Measurements from ENCODE around the gene ESPN.

Gene ESPN

GRCh38 chr1:6477039-6477820 lies 52.7 kb downstream of the ESPN start:
- Mint-ChIP-seq H3K9me3 (no peaks in the 10 kb centered on the region), H3K27me3 (peaks cover 7% of the 10 kb centered on the region), H3K36me3 (ENCODE audit: insufficient read depth) (no peaks in the 10 kb centered on the region), H3K4me3 (no peak overlapping the region), H3K4me1 (peaks cover 9% of the 10 kb centered on the region), H3K27ac (ENCODE audit: low read depth) (no peak overlapping the region)
- ATAC-seq (replicated peaks; ENCODE audit: extremely low read depth, poor library complexity, severe bottlenecking), result no peak
- DNase-seq (ENCODE audit: low spot score in 2 of 2), result no peak

DNA sequence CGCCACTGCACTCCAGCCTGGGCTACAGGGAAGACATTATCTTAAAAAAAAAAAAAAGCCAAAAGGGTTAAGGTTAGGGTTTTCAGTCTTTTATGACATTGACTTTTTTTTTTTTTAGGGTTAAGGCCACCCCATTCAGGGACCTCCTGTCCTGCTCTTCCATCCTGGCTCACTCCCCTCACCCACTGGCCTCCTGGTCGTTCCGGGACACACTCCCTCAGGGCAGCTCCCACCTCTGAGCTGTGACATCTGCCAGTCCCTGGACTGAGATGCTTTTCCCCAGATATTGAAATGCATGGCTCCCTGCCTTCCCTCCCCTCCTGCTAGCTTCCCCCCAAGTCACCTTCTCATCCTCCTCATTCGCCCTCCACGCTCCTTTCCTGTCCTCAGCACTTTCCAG lies 57.2 kb downstream of the ESPN start:
- Mint-ChIP-seq H3K27me3 (peaks cover 32% of the 10 kb centered on the region), H3K9me3 (no peaks in the 10 kb centered on the region), H3K27ac (ENCODE audit: low read depth) (no peak overlapping the region), H3K36me3 (ENCODE audit: insufficient read depth) (no peaks in the 10 kb centered on the region), H3K4me3 (no peak overlapping the region), H3K4me1 (peaks cover 7% of the 10 kb centered on the region)
- no peak for DNase-seq (ENCODE audit: low spot score in 2 of 2)
- no peak for ATAC-seq (replicated peaks; ENCODE audit: extremely low read depth, poor library complexity, severe bottlenecking)

- ATAC-seq (replicated peaks; ENCODE audit: extremely low read depth, poor library complexity, severe bottlenecking), result no peak
- no peak overlapping the region for H3K27ac Mint-ChIP-seq (ENCODE audit: low read depth)
- DNase-seq (ENCODE audit: low spot score in 2 of 2), result no peak
- no peaks in the 10 kb centered on the region for H3K36me3 Mint-ChIP-seq (ENCODE audit: insufficient read depth)
- peaks cover 44% of the 10 kb centered on the region for H3K27me3 Mint-ChIP-seq
- no peaks in the 10 kb centered on the region for H3K9me3 Mint-ChIP-seq
- no peak overlapping the region for H3K4me3 Mint-ChIP-seq
- H3K4me1 Mint-ChIP-seq, result peaks cover 7% of the 10 kb centered on the region
Measured at GRCh38 chr1:6483017-6483760, 58.6 kb downstream of the ESPN start.

- H3K4me3 Mint-ChIP-seq, result no peak overlapping the region
- no peaks in the 10 kb centered on the region for H3K36me3 Mint-ChIP-seq (ENCODE audit: insufficient read depth)
- H3K27ac Mint-ChIP-seq (ENCODE audit: low read depth), result no peak overlapping the region
- H3K4me1 Mint-ChIP-seq, result peaks cover 7% of the 10 kb centered on the region
- no peaks in the 10 kb centered on the region for H3K9me3 Mint-ChIP-seq
- DNase-seq (ENCODE audit: low spot score in 2 of 2) (no peak), ATAC-seq (replicated peaks; ENCODE audit: extremely low read depth, poor library complexity, severe bottlenecking) (no peak)
- H3K27me3 Mint-ChIP-seq, result peaks cover 44% of the 10 kb centered on the region
Measured at GRCh38 chr1:6483761-6484117, 59.2 kb downstream of the ESPN start.

DNA sequence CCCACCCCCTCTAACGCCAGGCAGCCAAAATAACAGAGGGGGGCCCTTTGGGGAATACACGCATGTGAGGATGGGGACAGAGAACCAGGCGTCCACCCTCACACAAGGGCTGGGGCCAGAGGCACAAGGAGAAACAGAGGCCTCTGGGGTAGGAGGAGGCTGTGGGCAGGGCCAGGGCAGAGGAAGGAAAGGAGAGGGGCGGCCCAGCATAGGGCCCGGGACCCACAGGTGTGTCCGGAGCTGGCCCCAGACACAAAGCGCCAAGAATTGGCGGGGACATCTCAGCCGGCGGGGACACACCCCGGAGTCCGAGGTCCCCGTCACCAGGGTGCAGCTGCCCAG lies 60.2 kb downstream of the ESPN start:
- ATAC-seq (replicated peaks; ENCODE audit: extremely low read depth, poor library complexity, severe bottlenecking), result no peak
- Mint-ChIP-seq H3K27me3 (peaks cover 44% of the 10 kb centered on the region), H3K4me1 (peaks cover 7% of the 10 kb centered on the region), H3K9me3 (no peaks in the 10 kb centered on the region), H3K4me3 (no peak overlapping the region), H3K27ac (ENCODE audit: low read depth) (no peak overlapping the region), H3K36me3 (ENCODE audit: insufficient read depth) (no peaks in the 10 kb centered on the region)
- DNase-seq (ENCODE audit: low spot score in 2 of 2), result no peak

GRCh38 chr1:6485168-6486101 lies 60.9 kb downstream of the ESPN start:
- peaks cover 44% of the 10 kb centered on the region for H3K27me3 Mint-ChIP-seq
- no peaks in the 10 kb centered on the region for H3K9me3 Mint-ChIP-seq
- H3K36me3 Mint-ChIP-seq (ENCODE audit: insufficient read depth), result no peaks in the 10 kb centered on the region
- DNase-seq (ENCODE audit: low spot score in 2 of 2), result no peak
- no peak for ATAC-seq (replicated peaks; ENCODE audit: extremely low read depth, poor library complexity, severe bottlenecking)
- peak overlapping the region; percentile 62 for H3K4me3 Mint-ChIP-seq
- H3K27ac Mint-ChIP-seq (ENCODE audit: low read depth), result no peak overlapping the region
- H3K4me1 Mint-ChIP-seq, result peaks cover 13% of the 10 kb centered on the region

GRCh38 chr1:6486433-6487011 lies 61.9 kb downstream of the ESPN start:
- ATAC-seq (replicated peaks; ENCODE audit: extremely low read depth, poor library complexity, severe bottlenecking), result peak; percentile 76
- H3K27me3 Mint-ChIP-seq, result peaks cover 49% of the 10 kb centered on the region

DNA sequence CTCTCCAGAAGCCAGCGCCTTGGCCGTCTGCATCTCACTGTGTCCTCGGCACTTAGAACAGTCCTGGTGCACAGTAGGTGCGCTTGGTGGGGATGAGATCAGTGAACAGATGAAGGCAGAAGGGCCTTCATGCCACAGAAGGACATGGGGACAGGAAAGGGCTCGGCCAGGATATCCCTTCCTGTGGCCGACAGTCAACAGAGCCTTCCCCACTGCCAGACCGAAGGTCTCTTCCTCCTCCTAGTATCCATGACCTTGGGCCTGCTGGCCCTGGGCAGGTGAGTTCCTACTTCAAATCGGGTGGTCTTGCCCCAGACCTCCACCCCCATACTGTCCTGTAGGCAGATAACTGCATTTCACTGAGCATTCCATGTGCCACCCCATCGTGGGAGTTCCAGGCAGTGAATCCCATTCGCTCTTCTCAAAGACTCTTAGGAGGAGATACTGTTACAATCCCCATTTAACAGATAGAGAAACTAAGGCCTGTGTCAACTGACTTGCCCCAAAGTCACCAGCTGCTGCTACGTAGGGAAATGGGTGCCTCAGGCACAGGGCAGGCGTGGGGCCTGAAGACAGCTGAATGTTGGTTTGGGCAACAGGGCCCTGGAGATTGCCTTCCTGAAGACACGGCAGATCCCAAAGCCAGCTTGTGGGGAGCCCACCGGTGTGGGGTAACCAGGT lies 63.4 kb downstream of the ESPN start:
- ATAC-seq (replicated peaks; ENCODE audit: extremely low read depth, poor library complexity, severe bottlenecking) (no peak), DNase-seq (ENCODE audit: low spot score in 2 of 2) (no peak)
- Mint-ChIP-seq H3K4me3 (no peak overlapping the region), H3K9me3 (no peaks in the 10 kb centered on the region), H3K27ac (ENCODE audit: low read depth) (no peak overlapping the region), H3K36me3 (ENCODE audit: insufficient read depth) (no peaks in the 10 kb centered on the region), H3K4me1 (peaks cover 22% of the 10 kb centered on the region), H3K27me3 (peaks cover 45% of the 10 kb centered on the region)

More at GRCh38 chr1:6486433-6487011, 61.9 kb downstream of the ESPN start:
- Mint-ChIP-seq H3K36me3 (ENCODE audit: insufficient read depth) (no peaks in the 10 kb centered on the region), H3K9me3 (no peaks in the 10 kb centered on the region), H3K4me1 (peaks cover 18% of the 10 kb centered on the region), H3K27ac (ENCODE audit: low read depth) (no peak overlapping the region), H3K4me3 (peak overlapping the region; percentile 62)
- DNase-seq (ENCODE audit: low spot score in 2 of 2), result peak; percentile 71 to 81

DNA sequence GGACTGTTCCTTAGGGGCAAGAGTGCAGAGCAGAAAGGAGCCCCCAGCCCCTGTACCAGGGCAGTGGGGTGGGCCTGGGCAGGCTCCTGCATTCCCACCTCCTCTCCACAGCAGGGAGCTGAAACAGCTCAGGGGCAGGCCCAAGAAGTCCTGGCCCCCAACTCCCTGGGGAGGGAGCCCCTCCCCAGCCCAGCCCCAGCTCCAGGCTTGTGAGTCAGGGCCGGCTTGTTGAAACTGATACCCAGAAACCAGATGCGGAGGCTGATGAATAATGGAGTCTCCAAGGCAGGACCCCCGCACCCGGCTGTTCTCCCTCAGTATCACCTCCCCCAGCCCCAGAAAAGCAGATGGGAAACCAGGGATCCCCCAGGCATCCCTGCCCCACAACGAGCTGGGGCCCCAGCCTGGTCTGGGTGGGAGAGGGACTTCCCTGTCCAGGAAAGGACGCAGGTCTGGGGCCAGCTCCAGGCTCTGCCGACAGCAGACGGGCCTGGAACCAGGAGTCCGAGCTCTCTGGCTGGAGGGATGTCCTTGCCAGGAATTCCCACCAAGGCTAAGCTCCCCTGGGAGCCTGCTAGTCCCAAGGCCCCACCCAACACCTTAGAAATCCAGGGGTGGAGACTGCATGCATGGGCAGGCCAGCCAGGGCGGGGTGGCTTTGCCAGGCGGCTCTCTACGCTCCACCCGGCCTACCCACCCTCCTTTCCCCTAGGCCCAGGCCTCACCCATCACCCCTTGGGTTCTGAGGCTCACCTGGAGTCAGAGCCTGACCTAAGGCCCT lies 64.2 kb downstream of the ESPN start:
- DNase-seq (ENCODE audit: low spot score in 2 of 2) (no peak), ATAC-seq (replicated peaks; ENCODE audit: extremely low read depth, poor library complexity, severe bottlenecking) (no peak)
- no peaks in the 10 kb centered on the region for H3K9me3 Mint-ChIP-seq
- H3K27ac Mint-ChIP-seq (ENCODE audit: low read depth), result no peak overlapping the region
- H3K4me1 Mint-ChIP-seq, result peaks cover 22% of the 10 kb centered on the region
- no peaks in the 10 kb centered on the region for H3K36me3 Mint-ChIP-seq (ENCODE audit: insufficient read depth)
- peaks cover 45% of the 10 kb centered on the region for H3K27me3 Mint-ChIP-seq
- no peak overlapping the region for H3K4me3 Mint-ChIP-seq

- ATAC-seq (replicated peaks; ENCODE audit: extremely low read depth, poor library complexity, severe bottlenecking), result no peak
- H3K9me3 Mint-ChIP-seq, result no peaks in the 10 kb centered on the region
- H3K4me1 Mint-ChIP-seq, result peaks cover 22% of the 10 kb centered on the region
- H3K27me3 Mint-ChIP-seq, result peaks cover 41% of the 10 kb centered on the region
- no peaks in the 10 kb centered on the region for H3K36me3 Mint-ChIP-seq (ENCODE audit: insufficient read depth)
- no peak overlapping the region for H3K4me3 Mint-ChIP-seq
- no peak for DNase-seq (ENCODE audit: low spot score in 2 of 2)
- no peak overlapping the region for H3K27ac Mint-ChIP-seq (ENCODE audit: low read depth)
Measured at GRCh38 chr1:6489383-6489765, 64.8 kb downstream of the ESPN start.

DNA sequence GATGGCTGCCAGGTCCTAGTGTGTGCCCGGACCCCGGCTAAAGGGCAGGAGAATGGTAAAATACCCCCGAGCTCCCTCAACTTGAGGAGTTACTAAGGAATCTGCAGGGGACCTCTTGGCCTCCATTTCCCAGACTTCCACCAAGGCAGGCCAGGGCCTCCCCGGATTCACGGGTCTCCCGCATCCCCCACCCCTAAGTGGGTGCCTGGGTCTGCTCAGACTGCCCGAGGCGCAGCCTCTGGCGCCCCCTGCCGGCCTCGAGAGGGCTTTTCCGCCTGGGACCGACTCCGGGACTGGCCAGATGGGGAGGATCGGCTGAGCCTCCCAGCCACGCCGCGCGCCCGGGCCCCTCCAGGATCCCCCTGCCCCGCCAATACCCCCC lies 65.2 kb downstream of the ESPN start:
- Mint-ChIP-seq H3K27ac (ENCODE audit: low read depth) (no peak overlapping the region), H3K27me3 (peaks cover 37% of the 10 kb centered on the region), H3K9me3 (no peaks in the 10 kb centered on the region), H3K4me3 (peak overlapping the region; percentile 51), H3K36me3 (ENCODE audit: insufficient read depth) (no peaks in the 10 kb centered on the region), H3K4me1 (peaks cover 22% of the 10 kb centered on the region)
- DNase-seq (ENCODE audit: low spot score in 2 of 2) (peak; percentile 58), ATAC-seq (replicated peaks; ENCODE audit: extremely low read depth, poor library complexity, severe bottlenecking) (peak; percentile 58)

All from central memory CD8-positive, alpha-beta T cell (primary cell).